ENCODE data around the gene SNX25. TPM values are rescaled to one million over a fixed set of nuclear protein-coding genes. Genes with fewer than 3 reads are reported as not detected.

SNX25 gene
- total and polyA plus RNA-seq, 4 donors = 2.8 to 13.9 (median 5.0) TPM

DNA sequence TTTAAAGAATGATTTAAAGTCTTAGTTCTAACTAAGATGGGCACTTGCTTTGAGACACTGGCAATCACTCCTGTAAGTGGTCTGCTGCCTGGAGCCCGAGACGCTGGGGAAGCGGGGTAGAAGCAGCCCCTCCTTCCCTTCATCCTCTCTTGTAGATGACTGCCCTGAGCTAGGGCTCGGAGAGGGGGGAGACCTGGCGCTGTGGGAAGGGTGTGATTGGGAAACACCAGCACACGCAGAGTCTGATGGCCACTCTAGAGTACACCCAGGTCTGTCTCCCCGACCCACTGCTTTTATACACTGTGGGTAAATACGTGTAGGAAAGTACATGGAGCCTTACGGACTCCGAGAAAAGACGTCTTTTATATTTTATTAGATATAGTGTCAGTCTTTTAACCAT lies 162.3 kb downstream of the SNX25 start:
- H3K9me3 ChIP-seq (ENCODE audit: control insufficient read depth in 4 of 4, low read length in 3 of 4) = no peaks in the 10 kb centered on the region
- H3K27me3 ChIP-seq (ENCODE audit: control insufficient read depth in 4 of 4, insufficient read depth in 4 of 4, low read length in 3 of 4) = no peaks in the 10 kb centered on the region
- no peak overlapping the region for H3K27ac ChIP-seq (ENCODE audit: low read depth in 1 of 2, low read length in 2 of 2)
- no peaks in the 10 kb centered on the region for H3K4me1 ChIP-seq (ENCODE audit: control insufficient read depth in 4 of 4, insufficient read depth in 4 of 4, low read length in 3 of 4)
- TF ChIP-seq YY1 (IDR thresholded peaks at IDR 0.05) = no peak
- no peak for TF ChIP-seq EGR1 (IDR thresholded peaks at IDR 0.05; ENCODE audit: low read depth in 2 of 2)
- TF ChIP-seq REST (IDR thresholded peaks at IDR 0.05) = no peak
- no peak for TF ChIP-seq CTCF (IDR thresholded peaks at IDR 0.05; ENCODE audit: low read depth, low read length, missing input control)
- TF ChIP-seq HNF4A (conservative IDR thresholded peaks at IDR 0.05) = no peak
- WGBS = 98% methylated on average over 11 of the region's 11 CpGs
- peaks cover 0 to 6% (median 0%) of the 10 kb centered on the region in 4 donors for H3K36me3 ChIP-seq (ENCODE audit: control insufficient read depth in 4 of 4, insufficient read depth in 3 of 4, low read depth in 1 of 4, low read length in 3 of 4)
- no peak overlapping the region for H3K9ac ChIP-seq (ENCODE audit: low read depth in 1 of 2, low read length in 2 of 2)
- DNase-seq (ENCODE audit: low spot score) = no peak
- H3K4me3 ChIP-seq (ENCODE audit: low read depth in 1 of 3, low read length in 3 of 3) = no peak overlapping the region

- no peaks in the 10 kb centered on the region for H3K27me3 ChIP-seq (ENCODE audit: control insufficient read depth in 4 of 4, insufficient read depth in 4 of 4, low read length in 3 of 4)
- H3K9me3 ChIP-seq (ENCODE audit: control insufficient read depth in 4 of 4, low read length in 3 of 4) = no peaks in the 10 kb centered on the region
- TF ChIP-seq SP1 (IDR thresholded peaks at IDR 0.05) = no peak
- no peak for TF ChIP-seq ZBTB33 (IDR thresholded peaks at IDR 0.05)
- TF ChIP-seq HNF4A (conservative IDR thresholded peaks at IDR 0.05) = no peak
- no peak for TF ChIP-seq YY1 (IDR thresholded peaks at IDR 0.05)
- no peak for TF ChIP-seq FOXA1 (IDR thresholded peaks at IDR 0.05)
- TF ChIP-seq ATF3 (IDR thresholded peaks at IDR 0.05) = no peak
- no peak for TF ChIP-seq REST (IDR thresholded peaks at IDR 0.05)
- TF ChIP-seq HNF4G (IDR thresholded peaks at IDR 0.05) = no peak
- no peak for TF ChIP-seq EGR1 (IDR thresholded peaks at IDR 0.05; ENCODE audit: low read depth in 2 of 2)
- TF ChIP-seq, protein P1, sequence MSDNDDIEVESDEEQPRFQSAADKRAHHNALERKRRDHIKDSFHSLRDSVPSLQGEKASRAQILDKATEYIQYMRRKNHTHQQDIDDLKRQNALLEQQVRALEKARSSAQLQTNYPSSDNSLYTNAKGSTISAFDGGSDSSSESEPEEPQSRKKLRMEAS (IDR thresholded peaks at IDR 0.05) = no peak
- TF ChIP-seq FOXA2 (IDR thresholded peaks at IDR 0.05) = no peak
- no peak for TF ChIP-seq RAD21 (IDR thresholded peaks at IDR 0.05)
- TF ChIP-seq JUND (IDR thresholded peaks at IDR 0.05) = no peak
- no peak for TF ChIP-seq CTCF (IDR thresholded peaks at IDR 0.05; ENCODE audit: low read depth, low read length, missing input control)
- TF ChIP-seq RXRA (IDR thresholded peaks at IDR 0.05) = no peak
- no peak for TF ChIP-seq GABPA (IDR thresholded peaks at IDR 0.05 in 1 of 2, conservative IDR thresholded peaks at IDR 0.05 in 1 of 2)
- no peak for TF ChIP-seq NR2F2 (IDR thresholded peaks at IDR 0.05)
- TF ChIP-seq TAF1 (conservative IDR thresholded peaks at IDR 0.05) = no peak
- no peaks in the 10 kb centered on the region for H3K4me1 ChIP-seq (ENCODE audit: control insufficient read depth in 4 of 4, insufficient read depth in 4 of 4, low read length in 3 of 4)
- no peak overlapping the region for H3K27ac ChIP-seq (ENCODE audit: low read depth in 1 of 2, low read length in 2 of 2)
- peaks cover 0 to 6% (median 0%) of the 10 kb centered on the region in 4 donors for H3K36me3 ChIP-seq (ENCODE audit: control insufficient read depth in 4 of 4, insufficient read depth in 3 of 4, low read depth in 1 of 4, low read length in 3 of 4)
- 91% methylated on average over 7 of the region's 7 CpGs for WGBS
- no peak overlapping the region for H3K4me3 ChIP-seq (ENCODE audit: low read depth in 1 of 3, low read length in 3 of 3)
- no peak overlapping the region for H3K9ac ChIP-seq (ENCODE audit: low read depth in 1 of 2, low read length in 2 of 2)
- no peak for DNase-seq (ENCODE audit: low spot score)
Observed at GRCh38 chr4:185374027-185374426, 164.6 kb downstream of the SNX25 start.

All from liver (tissue), 9 donors.